ENCODE results near the gene TMEM50A. TPM values are rescaled to one million over a fixed set of nuclear protein-coding genes. Genes with fewer than 3 reads are reported as not detected.

The TMEM50A gene
- total and polyA plus RNA-seq, 2 donors (not counting 1 experiment from before 2014, with no cell fraction given), result 141 to 186 TPM

- Histone ChIP-seq H3K79me2 (ENCODE audit: control insufficient read depth, insufficient read depth, low read length) (peaks cover 43% of the 10 kb centered on the region), H3K4me3 (replicated peaks in 1 of 4; ENCODE audit: control extremely low read depth in 1 of 4, insufficient read depth in 1 of 4, low read depth in 3 of 4, low read length in 4 of 4) (peak overlapping the region; percentile 81 to 99 (median 92)), H3K4me1 (ENCODE audit: control insufficient read depth, extremely low read depth, insufficient read depth, low read length) (peaks cover 5% of the 10 kb centered on the region), H3K27ac (ENCODE audit: insufficient read depth, low read length) (peak overlapping the region; percentile 94), H3K4me2 (ENCODE audit: extremely low read depth, insufficient read depth, low read length) (peak overlapping the region; percentile 79), H3K9ac (ENCODE audit: insufficient read depth, low read length) (peak overlapping the region; percentile 97), H4K20me1 (ENCODE audit: control insufficient read depth, extremely low read depth, insufficient read depth, low read length) (no peaks in the 10 kb centered on the region), H2AFZ (ENCODE audit: low read length) (peak overlapping the region; percentile 63), H3K36me3 (ENCODE audit: control insufficient read depth, insufficient read depth, low read length) (no peaks in the 10 kb centered on the region), H3K9me3 (ENCODE audit: control insufficient read depth, insufficient read depth, low read depth, low read length) (no peaks in the 10 kb centered on the region), H3K27me3 (ENCODE audit: control insufficient read depth, insufficient read depth, low read length) (no peaks in the 10 kb centered on the region)
- TF ChIP-seq, protein P1, sequence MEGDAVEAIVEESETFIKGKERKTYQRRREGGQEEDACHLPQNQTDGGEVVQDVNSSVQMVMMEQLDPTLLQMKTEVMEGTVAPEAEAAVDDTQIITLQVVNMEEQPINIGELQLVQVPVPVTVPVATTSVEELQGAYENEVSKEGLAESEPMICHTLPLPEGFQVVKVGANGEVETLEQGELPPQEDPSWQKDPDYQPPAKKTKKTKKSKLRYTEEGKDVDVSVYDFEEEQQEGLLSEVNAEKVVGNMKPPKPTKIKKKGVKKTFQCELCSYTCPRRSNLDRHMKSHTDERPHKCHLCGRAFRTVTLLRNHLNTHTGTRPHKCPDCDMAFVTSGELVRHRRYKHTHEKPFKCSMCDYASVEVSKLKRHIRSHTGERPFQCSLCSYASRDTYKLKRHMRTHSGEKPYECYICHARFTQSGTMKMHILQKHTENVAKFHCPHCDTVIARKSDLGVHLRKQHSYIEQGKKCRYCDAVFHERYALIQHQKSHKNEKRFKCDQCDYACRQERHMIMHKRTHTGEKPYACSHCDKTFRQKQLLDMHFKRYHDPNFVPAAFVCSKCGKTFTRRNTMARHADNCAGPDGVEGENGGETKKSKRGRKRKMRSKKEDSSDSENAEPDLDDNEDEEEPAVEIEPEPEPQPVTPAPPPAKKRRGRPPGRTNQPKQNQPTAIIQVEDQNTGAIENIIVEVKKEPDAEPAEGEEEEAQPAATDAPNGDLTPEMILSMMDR (conservative IDR thresholded peaks at IDR 0.05 in 1 of 2, IDR thresholded peaks at IDR 0.05 in 1 of 2; ENCODE audit: low read depth in 1 of 2, low read length in 2 of 2), result no peak
- TF ChIP-seq EZH2 (IDR thresholded peaks at IDR 0.05; ENCODE audit: low read length, missing control alignments), result no peak
- DNase-seq (ENCODE audit: low read depth in 2 of 2), result no peak
These were observed 852 bp downstream of the TMEM50A start for GRCh38 chr1:25338986-25339385.

GRCh38 chr1:25341746-25342145 lies 3.6 kb downstream of the TMEM50A start:
- DNase-seq (ENCODE audit: low read depth in 2 of 2), result no peak
- Histone ChIP-seq H3K36me3 (ENCODE audit: control insufficient read depth, insufficient read depth, low read length) (no peaks in the 10 kb centered on the region), H4K20me1 (ENCODE audit: control insufficient read depth, extremely low read depth, insufficient read depth, low read length) (no peaks in the 10 kb centered on the region), H3K27ac (ENCODE audit: insufficient read depth, low read length) (no peak overlapping the region), H3K27me3 (ENCODE audit: control insufficient read depth, insufficient read depth, low read length) (no peaks in the 10 kb centered on the region), H3K4me3 (replicated peaks in 1 of 4; ENCODE audit: control extremely low read depth in 1 of 4, insufficient read depth in 1 of 4, low read depth in 3 of 4, low read length in 4 of 4) (no peak overlapping the region), H3K79me2 (ENCODE audit: control insufficient read depth, insufficient read depth, low read length) (peaks cover 43% of the 10 kb centered on the region), H3K9ac (ENCODE audit: insufficient read depth, low read length) (no peak overlapping the region), H2AFZ (ENCODE audit: low read length) (no peak overlapping the region), H3K4me1 (ENCODE audit: control insufficient read depth, extremely low read depth, insufficient read depth, low read length) (peaks cover 5% of the 10 kb centered on the region), H3K4me2 (ENCODE audit: extremely low read depth, insufficient read depth, low read length) (no peak overlapping the region), H3K9me3 (ENCODE audit: control insufficient read depth, insufficient read depth, low read depth, low read length) (no peaks in the 10 kb centered on the region)
- TF ChIP-seq, protein P1 (conservative IDR thresholded peaks at IDR 0.05 in 1 of 2, IDR thresholded peaks at IDR 0.05 in 1 of 2; ENCODE audit: low read depth in 1 of 2, low read length in 2 of 2), result no peak
- no peak for TF ChIP-seq EZH2 (IDR thresholded peaks at IDR 0.05; ENCODE audit: low read length, missing control alignments)

DNA sequence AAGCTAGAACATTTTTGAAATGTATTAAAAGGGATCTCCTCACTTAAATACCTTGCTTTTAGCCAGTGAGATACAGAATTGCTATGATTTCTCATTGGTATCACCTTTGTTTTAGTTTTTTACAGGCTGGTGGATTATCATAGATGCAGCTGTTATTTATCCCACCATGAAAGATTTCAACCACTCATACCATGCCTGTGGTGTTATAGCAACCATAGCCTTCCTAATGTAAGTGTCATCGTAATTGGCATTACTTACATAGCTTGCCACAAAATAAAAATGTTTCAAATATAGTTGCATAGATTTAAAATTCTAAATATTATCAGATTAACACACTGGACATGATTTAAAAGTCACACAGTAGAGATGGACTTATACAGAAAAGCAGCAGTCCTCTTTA lies 4.7 kb downstream of the TMEM50A start:
- Histone ChIP-seq H3K27me3 (ENCODE audit: control insufficient read depth, insufficient read depth, low read length) (no peaks in the 10 kb centered on the region), H3K27ac (ENCODE audit: insufficient read depth, low read length) (no peak overlapping the region), H2AFZ (ENCODE audit: low read length) (no peak overlapping the region), H3K4me3 (replicated peaks in 1 of 4; ENCODE audit: control extremely low read depth in 1 of 4, insufficient read depth in 1 of 4, low read depth in 3 of 4, low read length in 4 of 4) (no peak overlapping the region), H3K36me3 (ENCODE audit: control insufficient read depth, insufficient read depth, low read length) (no peaks in the 10 kb centered on the region), H3K9ac (ENCODE audit: insufficient read depth, low read length) (no peak overlapping the region), H3K4me2 (ENCODE audit: extremely low read depth, insufficient read depth, low read length) (no peak overlapping the region), H4K20me1 (ENCODE audit: control insufficient read depth, extremely low read depth, insufficient read depth, low read length) (no peaks in the 10 kb centered on the region), H3K4me1 (ENCODE audit: control insufficient read depth, extremely low read depth, insufficient read depth, low read length) (peaks cover 5% of the 10 kb centered on the region), H3K9me3 (ENCODE audit: control insufficient read depth, insufficient read depth, low read depth, low read length) (no peaks in the 10 kb centered on the region), H3K79me2 (ENCODE audit: control insufficient read depth, insufficient read depth, low read length) (peaks cover 43% of the 10 kb centered on the region)
- TF ChIP-seq, protein P1 (conservative IDR thresholded peaks at IDR 0.05 in 1 of 2, IDR thresholded peaks at IDR 0.05 in 1 of 2; ENCODE audit: low read depth in 1 of 2, low read length in 2 of 2), result no peak
- no peak for DNase-seq (ENCODE audit: low read depth in 2 of 2)

Data from fibroblast of lung (primary cell).